Fibroblast of skin of back (primary cell): ENCODE results near the gene PDE9A.

Experiments used
- DNase-seq: peaks from one replicate; pipeline ENCODE4 v3.0.0-alpha.2; 2013

PDE9A gene

GRCh38 chr21:42759594-42759927 is 106.1 kb downstream of the PDE9A start:
- DNase-seq, result no peak

- DNase-seq, result no peak
These were observed 107.0 kb downstream of the PDE9A start for GRCh38 chr21:42760361-42760950.

GRCh38 chr21:42760951-42761751 is 107.7 kb downstream of the PDE9A start:
- no peak for DNase-seq

GRCh38 chr21:42761776-42762335 is 108.4 kb downstream of the PDE9A start:
- no peak for DNase-seq

- no peak for DNase-seq
These were observed 110.4 kb downstream of the PDE9A start for GRCh38 chr21:42763581-42764442.

- DNase-seq, result no peak
These were observed 111.0 kb downstream of the PDE9A start for GRCh38 chr21:42764443-42764760.

- DNase-seq, result no peak
These were observed 111.5 kb downstream of the PDE9A start for GRCh38 chr21:42764883-42765282.

GRCh38 chr21:42765656-42766055 is 112.2 kb downstream of the PDE9A start:
- no peak for DNase-seq

- DNase-seq, result no peak
These were observed 113.5 kb downstream of the PDE9A start for GRCh38 chr21:42766739-42767560.

GRCh38 chr21:42767561-42767835 is 114.1 kb downstream of the PDE9A start:
- DNase-seq, result no peak

GRCh38 chr21:42768324-42769121 is 115.1 kb downstream of the PDE9A start:
- no peak for DNase-seq

- no peak for DNase-seq
These were observed 115.9 kb downstream of the PDE9A start for GRCh38 chr21:42769183-42769819.

- DNase-seq, result no peak
These were observed 116.6 kb downstream of the PDE9A start for GRCh38 chr21:42769820-42770716.

GRCh38 chr21:42770717-42771502 is 117.5 kb downstream of the PDE9A start:
- DNase-seq, result no peak

- DNase-seq, result no peak
These were observed 118.0 kb downstream of the PDE9A start for GRCh38 chr21:42771503-42771805.

- no peak for DNase-seq
These were observed 121.7 kb downstream of the PDE9A start for GRCh38 chr21:42775123-42775522.

- DNase-seq, result no peak
These were observed 122.5 kb downstream of the PDE9A start for GRCh38 chr21:42775891-42776290.

GRCh38 chr21:42777064-42777756 is 123.8 kb downstream of the PDE9A start:
- no peak for DNase-seq

- DNase-seq, result no peak
These were observed 124.4 kb downstream of the PDE9A start for GRCh38 chr21:42777757-42778344.
